GM08714 (cell line): ENCODE data around the gene LCK.
"Not testable (repeated sequence)": the region's sequence is repeated elsewhere in the genome, so short reads cannot be mapped to it uniquely, and the experiment has no call there.

Source experiments
- H3K4me3 ChIP-seq: fragments of 200-500 bp; sonication (Bioruptor generic); 2 replicates; pipeline ENCODE4 v1.5.1; 2014; ENCODE audit warnings: mild to moderate bottlenecking, low read length, inconsistent platforms
- ZNF274 ChIP-seq: IDR thresholded peaks from 2 replicates; pipeline ENCODE4 v1.6.1; 2012; ENCODE audit warnings: mild to moderate bottlenecking, low read depth, low read length

The LCK gene

GRCh38 chr1:32247983-32248889, 2.8 kb upstream of the LCK start:
- no peak for TF ChIP-seq ZNF274
- no peak overlapping the region; the same call in 1 of the 2 replicates for H3K4me3 ChIP-seq

DNA sequence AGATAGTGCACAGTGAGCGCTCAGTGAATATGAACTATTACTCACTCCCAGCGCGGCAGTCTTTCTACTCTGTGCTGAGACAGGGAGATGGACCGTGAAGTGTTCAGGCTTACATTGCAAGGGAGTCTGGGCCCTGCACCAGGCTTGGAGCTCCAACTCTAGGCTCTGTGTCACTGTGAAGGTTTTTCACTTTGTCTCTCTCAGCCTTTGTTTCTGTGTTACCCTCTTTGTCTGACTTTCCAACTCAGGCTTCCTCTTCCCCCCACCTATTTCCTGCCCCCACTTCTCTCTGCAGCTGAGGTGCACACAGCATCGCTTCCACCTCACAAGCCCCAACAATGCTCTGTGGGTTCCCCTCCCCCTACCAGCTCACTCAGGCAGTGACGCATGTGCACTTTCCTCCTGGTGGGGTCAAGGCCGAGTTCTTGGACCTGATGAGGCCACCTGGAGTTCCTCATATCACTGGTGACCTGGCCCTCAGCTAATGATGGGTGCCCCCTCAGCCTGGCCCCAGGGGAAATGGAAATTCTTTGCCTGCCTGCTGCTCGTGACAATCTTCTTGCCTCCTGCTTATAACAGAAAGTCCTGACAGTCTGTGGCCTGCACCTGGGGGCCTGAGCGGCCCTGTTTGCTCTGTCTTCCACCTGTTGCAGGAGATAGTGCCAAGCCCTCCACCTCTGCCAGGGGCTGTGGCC, 1.1 kb upstream of the LCK start:
- H3K4me3 ChIP-seq, result peak overlapping the region; percentile 2; the same call in 1 of the 2 replicates
- no peak for TF ChIP-seq ZNF274

DNA sequence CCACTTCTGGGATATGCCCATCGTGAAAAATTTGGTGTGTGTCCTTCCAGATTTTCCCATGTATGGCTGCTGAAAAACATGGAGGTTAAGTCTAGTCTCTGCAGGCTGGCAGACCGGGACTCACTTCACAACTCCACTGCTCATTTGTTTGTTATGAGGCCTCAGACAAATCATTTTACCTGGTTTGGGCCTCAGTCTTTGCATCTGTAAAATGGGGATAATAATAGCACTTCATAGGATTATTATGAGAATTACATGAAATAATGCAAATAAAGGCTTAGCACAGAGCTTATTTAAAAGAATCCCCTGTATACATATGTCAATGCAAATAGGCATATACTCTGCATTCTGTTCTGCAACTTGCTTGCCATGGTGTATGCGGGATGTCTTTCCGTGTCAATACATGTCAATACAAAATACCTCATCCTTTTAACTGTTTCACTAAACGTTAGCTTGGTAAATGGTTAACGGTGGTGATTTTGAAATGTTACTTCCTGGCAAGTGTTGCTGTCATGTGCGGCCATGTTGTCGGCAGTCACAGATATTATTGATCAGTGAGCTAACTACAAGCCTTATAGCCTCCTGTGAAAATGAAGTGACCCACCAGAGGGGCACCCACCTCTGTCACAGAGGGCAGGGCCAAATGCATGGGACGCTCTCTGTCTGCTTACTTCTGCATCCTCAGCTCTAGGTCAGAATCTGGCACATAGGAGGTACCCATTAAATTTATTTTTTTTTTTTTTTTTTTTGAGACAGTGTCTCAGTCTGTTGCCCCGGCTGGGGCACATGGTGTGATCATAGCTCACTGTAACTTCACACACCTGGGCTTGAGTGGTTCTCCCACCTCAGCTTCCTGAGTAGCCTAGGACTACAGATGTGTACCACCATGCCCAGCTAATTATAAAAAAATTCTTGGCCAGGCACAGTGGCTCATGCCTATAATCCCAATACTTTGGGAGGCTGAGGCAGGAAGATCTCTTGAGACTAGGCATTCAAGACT, 4.3 kb downstream of the LCK start:
- TF ChIP-seq ZNF274, result no peak

DNA sequence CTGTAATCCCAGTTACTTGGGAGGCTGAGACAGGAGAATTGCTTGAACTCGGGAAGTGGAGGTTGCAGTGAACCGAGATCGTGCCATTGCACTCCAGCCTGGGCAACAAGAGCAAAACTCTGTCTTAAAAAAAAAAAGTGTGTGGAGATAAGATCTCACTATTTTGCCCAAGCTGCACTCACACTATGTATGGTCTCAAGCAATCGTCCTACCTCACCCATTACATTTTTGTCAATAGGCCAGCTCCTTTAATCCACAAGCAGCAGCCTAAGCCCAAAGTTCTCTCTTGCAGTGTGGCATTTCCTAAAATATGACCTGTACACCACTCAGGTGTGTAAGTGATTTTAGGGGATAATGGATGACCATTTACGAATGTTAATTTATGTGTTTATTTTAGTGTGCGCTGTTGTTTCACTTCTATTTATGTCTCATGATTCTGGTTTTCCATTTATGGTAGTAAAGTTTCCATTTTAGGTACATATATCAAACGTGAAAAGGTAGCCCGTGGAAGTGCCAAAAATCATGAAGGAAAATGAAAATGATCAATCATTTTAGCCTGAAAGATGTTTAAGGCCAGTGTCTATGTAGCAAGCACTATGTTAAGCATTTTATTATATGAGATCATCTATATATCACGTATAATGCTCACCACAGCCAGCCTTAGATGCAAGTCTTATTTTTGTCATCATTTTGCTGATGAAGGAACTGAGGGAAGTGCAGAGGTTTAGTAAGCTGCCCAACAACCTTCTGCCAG, 5.6 kb downstream of the LCK start:
- no peak for TF ChIP-seq ZNF274
- H3K4me3 ChIP-seq, result no peak overlapping the region

More for the DNA sequence above, 4.3 kb downstream of the LCK start:
- H3K4me3 ChIP-seq, result no peak overlapping the region

DNA sequence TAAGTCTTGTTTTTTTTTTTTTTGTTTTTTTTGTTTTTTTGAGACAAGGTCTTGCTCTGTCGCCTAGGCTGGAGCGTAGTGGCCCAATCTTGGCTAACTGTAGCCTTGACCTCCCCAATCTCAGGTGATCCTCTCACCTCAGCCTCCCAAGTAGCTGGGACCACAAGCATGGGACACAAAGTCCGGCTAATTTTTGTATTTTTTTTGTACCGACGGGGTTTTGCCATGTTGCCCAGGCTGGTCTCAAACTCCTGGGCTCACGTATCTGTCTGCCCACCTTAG, 6.1 kb downstream of the LCK start:
- no peak for TF ChIP-seq ZNF274

GRCh38 chr1:32263236-32263593, 12.2 kb downstream of the LCK start:
- not testable (repeated sequence) for H3K4me3 ChIP-seq

More for the DNA sequence above, 6.1 kb downstream of the LCK start:
- no peak overlapping the region for H3K4me3 ChIP-seq

DNA sequence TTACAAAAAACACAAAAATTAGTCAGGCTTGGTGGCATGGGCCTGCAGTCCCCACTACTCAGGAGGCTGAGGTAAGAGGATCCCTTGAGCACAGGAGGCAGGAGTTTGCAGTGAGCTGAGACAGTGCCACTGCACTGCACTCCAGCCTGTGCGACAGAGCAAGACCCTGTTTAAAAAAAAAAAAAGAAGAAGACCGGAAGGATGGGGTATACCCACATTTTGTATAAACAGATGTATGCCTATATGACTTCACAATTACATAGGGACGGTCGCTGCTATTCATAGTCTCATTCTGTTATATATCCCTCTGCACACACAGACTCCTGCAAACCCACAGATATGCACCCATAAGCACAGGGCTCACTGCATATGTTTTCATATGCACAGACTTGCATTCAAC, 12.7 kb downstream of the LCK start:
- H3K4me3 ChIP-seq, result no peak overlapping the region
- no peak for TF ChIP-seq ZNF274

DNA sequence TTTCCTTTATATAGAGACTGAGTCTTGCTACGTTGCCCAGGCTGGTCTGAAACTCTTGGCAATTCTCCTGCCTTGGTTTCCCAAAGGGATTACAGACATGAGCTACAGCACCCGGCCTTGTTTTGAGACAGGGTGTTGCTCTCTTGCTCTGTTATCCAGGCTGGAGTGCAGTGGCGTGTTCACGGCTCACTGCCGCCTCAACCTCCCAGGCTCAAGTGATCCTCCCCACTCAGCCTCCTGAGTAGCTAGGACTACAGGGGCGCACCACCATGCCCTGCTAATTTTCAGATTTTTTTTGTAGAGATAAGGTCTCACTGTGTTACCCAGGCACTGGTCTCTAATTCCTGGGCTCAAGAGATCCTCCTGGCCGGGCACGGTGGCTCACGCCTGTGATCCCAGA, 14.8 kb downstream of the LCK start:
- no peak for TF ChIP-seq ZNF274
- no peak overlapping the region for H3K4me3 ChIP-seq

DNA sequence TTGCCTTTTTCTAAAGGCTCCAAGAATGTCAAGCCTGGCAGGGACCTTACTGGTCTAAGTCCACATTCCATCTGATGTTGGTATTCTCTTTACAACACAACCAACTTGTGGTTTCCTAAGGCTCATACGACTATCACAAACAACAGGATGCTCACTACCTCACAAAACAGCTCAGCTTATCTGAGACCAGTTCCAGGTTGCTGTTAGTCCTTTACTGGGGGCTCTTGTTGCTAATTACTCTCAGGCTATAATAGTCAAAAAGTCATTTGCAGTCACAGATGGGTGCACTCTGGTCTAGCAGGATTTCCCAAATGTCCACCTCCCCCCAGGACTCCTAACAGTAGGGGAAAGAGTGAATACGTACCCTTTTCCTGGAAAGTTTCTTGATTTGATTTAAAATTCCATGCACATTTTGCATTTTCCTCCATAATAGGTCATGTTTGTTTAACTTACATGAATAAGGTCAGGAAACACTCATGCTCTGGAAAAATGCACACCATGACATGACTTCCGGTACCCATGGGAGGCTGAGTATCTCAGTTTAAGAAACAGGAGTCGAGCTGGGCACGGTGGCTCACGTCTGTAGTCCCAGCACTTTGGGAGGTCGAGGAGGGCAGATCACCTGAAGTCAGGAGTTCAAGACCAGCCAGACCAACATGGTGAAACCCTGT, 16.0 kb downstream of the LCK start:
- no peak for TF ChIP-seq ZNF274
- H3K4me3 ChIP-seq, result no peak overlapping the region

DNA sequence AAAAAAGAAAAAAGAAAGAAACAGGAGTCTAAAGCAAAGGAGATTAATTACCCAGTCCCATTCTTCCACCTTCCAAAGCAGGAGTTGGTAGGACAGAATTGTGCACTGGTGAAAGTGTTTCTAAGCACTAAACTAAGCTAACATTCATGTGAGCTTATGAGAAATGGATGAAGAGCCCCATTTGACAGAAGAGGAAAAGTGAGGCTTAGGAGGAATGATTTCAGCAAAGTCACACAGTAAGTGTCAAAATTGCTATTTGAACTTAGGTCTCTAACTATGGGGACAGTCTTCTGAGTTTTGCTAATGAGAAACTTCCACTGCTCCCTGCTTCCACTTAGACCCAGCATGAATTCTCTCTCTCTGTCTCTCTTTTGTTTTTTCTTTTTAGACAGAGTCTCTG, 18.7 kb downstream of the LCK start:
- no peak overlapping the region for H3K4me3 ChIP-seq
- no peak for TF ChIP-seq ZNF274

- TF ChIP-seq ZNF274, result no peak
- H3K4me3 ChIP-seq, result no peak overlapping the region
These were observed 21.7 kb downstream of the LCK start for GRCh38 chr1:32272557-32273390.
